ENCODE data around the gene SUSD6.

Gene SUSD6

GRCh38 chr14:69657950-69658355, 46.6 kb downstream of the SUSD6 start:
- no peak for DNase-seq (ENCODE audit: extremely low read depth, insufficient read length)
- Histone ChIP-seq H3K36me3 (ENCODE audit: control insufficient read depth, insufficient read depth, low read length) (peaks cover 7% of the 10 kb centered on the region), H3K4me3 (replicated peaks; ENCODE audit: low read depth, low read length) (no peak overlapping the region), H3K27me3 (replicated peaks; ENCODE audit: control insufficient read depth, insufficient read depth, low read length) (no peaks in the 10 kb centered on the region)
- no peak for TF ChIP-seq CTCF (IDR thresholded peaks at IDR 0.05; ENCODE audit: insufficient read depth, low read length, poor library complexity, severe bottlenecking)

GRCh38 chr14:69658664-69659261, 47.4 kb downstream of the SUSD6 start:
- no peak overlapping the region for H3K4me3 ChIP-seq (replicated peaks; ENCODE audit: low read depth, low read length)
- no peak for DNase-seq (ENCODE audit: extremely low read depth, insufficient read length)
- H3K27me3 ChIP-seq (replicated peaks; ENCODE audit: control insufficient read depth, insufficient read depth, low read length), result no peaks in the 10 kb centered on the region
- TF ChIP-seq CTCF (IDR thresholded peaks at IDR 0.05; ENCODE audit: insufficient read depth, low read length, poor library complexity, severe bottlenecking), result no peak
- H3K36me3 ChIP-seq (ENCODE audit: control insufficient read depth, insufficient read depth, low read length), result peaks cover 7% of the 10 kb centered on the region

DNA sequence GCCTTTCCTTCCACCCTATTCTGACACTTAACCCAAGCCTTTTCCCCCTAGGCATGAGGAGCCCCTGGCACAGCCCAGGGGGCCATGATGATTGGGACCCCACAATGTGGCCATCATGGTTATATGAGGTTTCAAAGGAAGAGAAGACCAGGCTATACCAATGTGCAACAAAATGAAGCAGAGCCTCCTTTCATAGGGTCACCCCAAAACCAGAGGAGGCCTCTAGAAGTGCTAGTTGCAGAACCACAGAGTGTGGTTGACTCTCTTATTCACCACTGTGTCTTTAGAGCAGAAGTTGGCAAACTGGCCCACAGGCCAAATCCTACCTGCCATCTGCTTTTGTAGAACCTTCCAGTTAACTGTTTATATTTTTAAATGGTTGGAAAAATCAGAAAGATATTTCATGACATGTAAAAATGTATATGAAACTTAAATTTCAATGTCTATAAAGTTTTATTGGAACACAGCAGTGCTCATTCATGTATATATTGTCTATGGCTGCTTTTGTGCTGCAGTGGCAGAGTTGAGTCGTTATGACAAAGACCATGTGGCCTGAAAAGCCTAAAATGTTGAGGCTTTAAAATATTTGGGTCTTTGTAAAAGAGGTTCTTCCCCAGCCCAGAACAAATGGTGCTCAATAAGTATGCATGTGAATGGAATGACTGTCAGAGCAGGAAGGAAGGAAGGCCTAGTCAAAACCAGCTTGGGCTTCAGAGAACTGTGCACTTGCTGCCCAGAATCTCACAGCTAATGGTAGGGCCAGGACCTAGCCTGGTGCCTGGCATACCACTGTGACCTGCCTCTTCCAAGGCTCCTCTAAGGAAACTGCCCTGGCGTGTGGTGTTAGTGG, 49.2 kb downstream of the SUSD6 start:
- no peak overlapping the region for H3K4me3 ChIP-seq (replicated peaks; ENCODE audit: low read depth, low read length)
- H3K36me3 ChIP-seq (ENCODE audit: control insufficient read depth, insufficient read depth, low read length), result peaks cover 7% of the 10 kb centered on the region
- no peak for TF ChIP-seq CTCF (IDR thresholded peaks at IDR 0.05; ENCODE audit: insufficient read depth, low read length, poor library complexity, severe bottlenecking)
- H3K27me3 ChIP-seq (replicated peaks; ENCODE audit: control insufficient read depth, insufficient read depth, low read length), result no peaks in the 10 kb centered on the region
- no peak for DNase-seq (ENCODE audit: extremely low read depth, insufficient read length)

DNA sequence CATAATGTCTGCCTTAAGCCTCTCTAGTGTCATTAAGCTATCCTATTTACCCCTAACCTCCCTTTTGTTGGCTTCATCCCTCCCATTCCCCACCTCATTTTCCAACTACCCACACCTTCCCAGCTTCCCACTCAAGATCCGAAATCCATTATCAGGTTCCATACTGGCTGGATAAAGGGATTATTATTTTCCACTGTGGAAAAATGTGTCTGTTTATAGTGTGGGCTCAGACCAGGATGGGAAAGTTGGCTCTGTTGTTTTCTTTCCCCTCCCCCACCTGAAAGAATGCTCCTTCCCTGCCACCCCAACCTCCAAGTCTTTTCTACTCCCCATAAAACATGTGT, 49.8 kb downstream of the SUSD6 start:
- peaks cover 7% of the 10 kb centered on the region for H3K36me3 ChIP-seq (ENCODE audit: control insufficient read depth, insufficient read depth, low read length)
- no peak for DNase-seq (ENCODE audit: extremely low read depth, insufficient read length)
- no peak overlapping the region for H3K4me3 ChIP-seq (replicated peaks; ENCODE audit: low read depth, low read length)
- no peaks in the 10 kb centered on the region for H3K27me3 ChIP-seq (replicated peaks; ENCODE audit: control insufficient read depth, insufficient read depth, low read length)
- TF ChIP-seq CTCF (IDR thresholded peaks at IDR 0.05; ENCODE audit: insufficient read depth, low read length, poor library complexity, severe bottlenecking), result no peak

DNA sequence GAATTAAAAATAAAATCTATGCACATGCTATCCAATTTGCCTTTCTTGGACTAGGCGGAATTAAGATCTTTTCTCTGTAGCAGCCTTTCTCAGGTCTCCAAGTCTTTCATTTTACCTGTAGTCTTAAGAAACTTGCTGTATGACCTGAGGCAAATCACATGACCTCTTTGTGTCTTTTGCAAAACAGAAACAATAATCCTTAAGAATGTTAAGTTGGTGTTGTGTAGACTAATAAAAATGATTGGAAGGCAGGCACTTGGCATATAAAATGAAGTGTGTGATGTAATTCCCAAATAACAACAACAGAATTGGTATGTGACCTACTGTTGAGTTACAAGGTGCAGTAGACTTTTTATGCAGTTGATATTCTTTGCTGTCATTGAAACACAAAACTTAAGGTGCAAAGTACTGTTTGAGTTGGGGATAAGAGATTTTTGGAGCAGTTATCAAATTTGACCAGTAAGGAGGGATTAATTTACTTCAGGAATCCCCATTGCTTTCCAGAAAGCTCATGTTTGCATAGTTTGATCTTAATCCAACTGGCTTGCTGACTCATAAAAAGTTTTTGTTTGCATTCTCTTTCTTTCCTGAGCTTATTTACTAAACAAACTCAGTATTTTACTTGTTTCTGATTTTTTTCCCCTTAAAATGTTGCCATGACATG, 51.4 kb downstream of the SUSD6 start:
- TF ChIP-seq CTCF (IDR thresholded peaks at IDR 0.05; ENCODE audit: insufficient read depth, low read length, poor library complexity, severe bottlenecking), result no peak
- H3K27me3 ChIP-seq (replicated peaks; ENCODE audit: control insufficient read depth, insufficient read depth, low read length), result no peaks in the 10 kb centered on the region
- no peak for DNase-seq (ENCODE audit: extremely low read depth, insufficient read length)
- peaks cover 7% of the 10 kb centered on the region for H3K36me3 ChIP-seq (ENCODE audit: control insufficient read depth, insufficient read depth, low read length)
- no peak overlapping the region for H3K4me3 ChIP-seq (replicated peaks; ENCODE audit: low read depth, low read length)
